Left hindlimb (tissue), 1 donor: ENCODE data around the gene FAM89B.
"Not testable (repeated sequence)": the region's sequence is repeated elsewhere in the genome, so short reads cannot be mapped to it uniquely, and the experiment has no call there.

Experiments
- DNase-seq: peaks from one replicate; pipeline ENCODE4 v3.0.0-alpha.2; 2018

Gene FAM89B

GRCh38 chr11:65558002-65558929, 14.1 kb upstream of the FAM89B start, which contains the start of gene LTBP3:
Gene LTBP3, minus strand, starts transcription at chr11:65558359. Its CDS starts 400 bp downstream, at chr11:65557959.
- peak; percentile 92 for DNase-seq

- no peak for DNase-seq
These were observed 13.3 kb upstream of the FAM89B start for GRCh38 chr11:65558930-65559509.

- no peak for DNase-seq
These were observed 12.8 kb upstream of the FAM89B start for GRCh38 chr11:65559535-65559934.

GRCh38 chr11:65559951-65560537, 12.3 kb upstream of the FAM89B start:
- DNase-seq, result no peak

GRCh38 chr11:65560555-65561418, 11.6 kb upstream of the FAM89B start:
- peak; percentile 76 for DNase-seq

GRCh38 chr11:65562020-65562419, 10.3 kb upstream of the FAM89B start:
- DNase-seq, result no peak

GRCh38 chr11:65562788-65563187, 9.6 kb upstream of the FAM89B start:
- no peak for DNase-seq

GRCh38 chr11:65563601-65564000, 8.7 kb upstream of the FAM89B start:
- no peak for DNase-seq

- not testable (repeated sequence) for DNase-seq
These were observed 7.3 kb upstream of the FAM89B start for GRCh38 chr11:65564879-65565559.

GRCh38 chr11:65565624-65566453, 6.5 kb upstream of the FAM89B start:
- no peak for DNase-seq

- DNase-seq, result no peak
These were observed 3.0 kb upstream of the FAM89B start for GRCh38 chr11:65569164-65569972.

GRCh38 chr11:65569973-65570918, 2.1 kb upstream of the FAM89B start, which contains the start of gene ZNRD2:
Gene ZNRD2, plus strand, starts transcription at chr11:65570477. Its CDS starts 15 bp downstream, at chr11:65570492.
- peak; percentile 98 for DNase-seq

GRCh38 chr11:65571420-65571819, 918 bp upstream of the FAM89B start:
- no peak for DNase-seq

- no peak for DNase-seq
These were observed 398 bp upstream of the FAM89B start for GRCh38 chr11:65571940-65572339.

- DNase-seq, result peak; percentile 47
These were observed 1.2 kb downstream of the FAM89B start for GRCh38 chr11:65573391-65574079.

- peak; percentile 97 for DNase-seq
These were observed 1.9 kb downstream of the FAM89B start for GRCh38 chr11:65574109-65574810.

- no peak for DNase-seq
These were observed 2.7 kb downstream of the FAM89B start for GRCh38 chr11:65574811-65575567.
